GM18499 (cell line): ENCODE data around the gene RAPGEF6.
A peak's percentile ranks its signal among the peaks of the same experiment; 100 is the strongest.
"Not testable (repeated sequence)": the region's sequence is repeated elsewhere in the genome, so short reads cannot be mapped to it uniquely, and the experiment has no call there.

Experiments used
- ATAC-seq: cut with Tn5 transposase; IDR thresholded peaks from one replicate; pipeline ENCODE4 v1.9.1; 2021; ENCODE audit warnings: moderate number of reproducible peaks; ENCODE audit not compliant: insufficient read depth, unreplicated experiment

RAPGEF6 gene

GRCh38 chr5:131396015-131396414, 239.0 kb downstream of the RAPGEF6 start:
- peak; percentile 88 for ATAC-seq

- ATAC-seq: peak; percentile 49
These were observed 240.9 kb downstream of the RAPGEF6 start for GRCh38 chr5:131394128-131394527.

GRCh38 chr5:131393498-131393968, 241.5 kb downstream of the RAPGEF6 start:
- no peak for ATAC-seq

- no peak for ATAC-seq
These were observed 242.4 kb downstream of the RAPGEF6 start for GRCh38 chr5:131392466-131393095.

GRCh38 chr5:131389869-131390265, 245.2 kb downstream of the RAPGEF6 start:
- ATAC-seq: no peak

GRCh38 chr5:131389096-131389868, 245.7 kb downstream of the RAPGEF6 start:
- ATAC-seq: no peak

GRCh38 chr5:131387255-131387654, 247.8 kb downstream of the RAPGEF6 start:
- no peak for ATAC-seq

GRCh38 chr5:131386779-131387178, 248.2 kb downstream of the RAPGEF6 start:
- no peak for ATAC-seq

GRCh38 chr5:131386124-131386523, 248.9 kb downstream of the RAPGEF6 start:
- no peak for ATAC-seq

GRCh38 chr5:131384616-131385214, 250.3 kb downstream of the RAPGEF6 start:
- no peak for ATAC-seq

GRCh38 chr5:131384173-131384572, 250.9 kb downstream of the RAPGEF6 start:
- ATAC-seq: no peak

- peak; percentile 50 for ATAC-seq
These were observed 252.3 kb downstream of the RAPGEF6 start for GRCh38 chr5:131382407-131383395.

- peak; percentile 38 for ATAC-seq
These were observed 253.3 kb downstream of the RAPGEF6 start for GRCh38 chr5:131381777-131382176.

GRCh38 chr5:131381021-131381420, 254.0 kb downstream of the RAPGEF6 start:
- ATAC-seq: no peak

- not testable (repeated sequence) for ATAC-seq
These were observed 254.8 kb downstream of the RAPGEF6 start for GRCh38 chr5:131380238-131380637.

GRCh38 chr5:131379723-131380122, 255.3 kb downstream of the RAPGEF6 start:
- ATAC-seq: peak; percentile 30

GRCh38 chr5:131378721-131379541, 256.1 kb downstream of the RAPGEF6 start:
- ATAC-seq: no peak

GRCh38 chr5:131377785-131378325, 257.2 kb downstream of the RAPGEF6 start:
- no peak for ATAC-seq

GRCh38 chr5:131377346-131377745, 257.7 kb downstream of the RAPGEF6 start:
- no peak for ATAC-seq
